NCI-H2081 treated with DMSO at 0.1 percent for 48 hours (cell line): Measurements from ENCODE around the gene INO80E.
"Not testable (repeated sequence)": the region's sequence is repeated elsewhere in the genome, so short reads cannot be mapped to it uniquely, and the experiment has no call there.

Source experiments
- DNase-seq: peaks from one replicate; lab custom pipeline; 2025; lab: John Stamatoyannopoulos, UW

The INO80E gene

DNA sequence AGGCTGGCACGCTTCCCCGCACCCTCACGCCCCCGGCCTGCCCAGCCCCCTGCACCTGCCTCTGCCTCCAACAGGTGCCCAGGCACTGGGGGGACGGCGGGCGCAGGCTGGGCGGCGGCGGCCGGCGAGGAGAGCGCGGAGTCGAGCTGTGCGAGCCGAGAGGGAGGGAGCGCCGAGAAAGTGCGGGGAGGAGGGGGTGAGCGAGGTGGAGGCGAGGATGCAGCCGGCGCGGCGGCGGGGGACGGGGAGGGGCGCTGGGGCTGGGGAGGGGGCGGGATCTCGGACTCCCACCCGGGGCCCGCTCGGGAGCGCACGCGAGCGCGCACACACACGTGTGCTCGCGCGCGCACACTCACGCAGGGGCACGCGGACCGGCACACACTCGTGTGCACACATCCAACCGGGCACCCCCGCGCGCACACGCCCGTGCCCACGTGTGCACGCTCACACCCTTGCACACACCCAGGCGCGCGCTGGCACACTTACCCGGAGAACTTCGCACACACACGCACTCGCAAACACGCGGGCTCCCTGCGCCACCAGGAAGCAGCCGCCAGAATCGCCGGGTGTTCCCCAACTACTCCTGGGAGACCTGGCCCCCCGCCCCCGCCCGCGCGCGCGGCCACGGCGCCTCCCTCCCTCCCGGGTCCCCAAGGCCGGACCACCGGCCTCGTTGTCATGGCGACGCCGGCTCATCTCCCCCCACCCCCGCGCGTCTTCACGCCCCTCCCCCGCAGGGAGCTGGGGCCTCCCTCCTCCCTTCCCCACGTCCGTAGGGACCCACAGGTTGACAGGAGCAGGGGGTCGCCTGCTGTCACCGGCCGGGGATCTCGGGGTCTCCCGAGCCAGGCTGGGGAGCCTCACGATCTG lies 15.0 kb downstream of the INO80E start, which contains the start of gene DOC2A:
DOC2A (minus strand) TSS at position 184 of the 870 bp plus-strand sequence. CDS start 805 bp downstream, outside the sequence.
- no peak for DNase-seq

DNA sequence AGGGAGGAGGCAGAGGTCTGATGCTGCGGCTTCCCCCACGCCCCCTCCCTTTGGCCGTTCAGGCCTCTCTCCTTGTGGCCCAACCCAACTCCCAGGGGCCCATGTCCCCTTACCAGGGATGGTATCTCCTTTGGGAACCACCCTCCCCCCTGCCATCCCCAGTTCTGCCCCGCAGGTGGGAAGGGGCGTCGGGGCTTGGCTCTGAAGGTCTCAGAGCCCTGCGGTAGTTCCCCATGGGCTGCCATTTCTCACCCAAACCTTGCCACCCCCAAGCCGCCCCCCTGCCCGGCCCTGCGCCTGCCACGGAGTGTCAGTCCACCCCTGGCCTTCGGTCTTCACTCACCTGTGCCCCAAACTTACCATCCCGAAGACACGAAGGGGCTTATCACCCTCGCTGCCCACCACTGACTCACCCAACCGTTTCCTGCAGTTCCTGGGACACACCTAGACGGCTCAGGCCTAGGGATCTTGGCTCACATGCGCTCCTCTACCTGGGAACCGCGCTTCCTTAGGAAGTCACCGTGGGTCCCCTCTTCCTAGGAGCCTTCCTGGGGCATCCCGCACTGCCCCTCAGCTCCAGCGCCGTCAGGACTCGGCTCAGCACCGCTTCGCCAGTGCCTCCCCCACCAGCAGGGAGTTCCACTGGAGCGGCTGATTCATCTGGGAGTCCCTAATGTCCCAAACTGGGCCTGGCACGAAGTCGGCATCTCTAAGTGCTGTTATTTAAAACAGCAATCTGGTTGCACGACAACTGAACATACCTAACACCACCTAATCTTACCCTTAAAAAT lies 15.9 kb downstream of the INO80E start:
- no peak for DNase-seq

DNA sequence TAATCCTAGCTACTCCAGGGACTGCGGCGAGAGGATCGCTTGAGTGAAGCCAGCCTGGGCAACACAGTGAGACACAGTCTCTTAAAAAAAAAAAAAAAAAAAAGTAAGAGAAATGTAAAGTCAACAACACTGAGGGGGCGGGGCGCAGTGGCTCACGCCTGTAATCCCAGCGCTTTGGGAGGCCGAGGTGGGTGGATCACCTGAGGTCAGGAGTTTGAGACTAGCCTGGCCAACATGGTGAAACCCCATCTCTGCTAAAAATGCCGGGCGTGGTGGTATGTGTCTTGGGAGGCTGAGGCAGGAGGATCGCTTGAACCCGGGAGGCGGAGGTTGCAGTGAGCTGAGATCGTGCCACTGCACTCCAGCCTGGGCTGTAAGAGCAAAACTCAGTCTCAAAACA lies 16.6 kb downstream of the INO80E start:
- DNase-seq = not testable (repeated sequence)

- DNase-seq = not testable (repeated sequence)
Measured at GRCh38 chr16:30015450-30015849, 19.4 kb downstream of the INO80E start.

DNA sequence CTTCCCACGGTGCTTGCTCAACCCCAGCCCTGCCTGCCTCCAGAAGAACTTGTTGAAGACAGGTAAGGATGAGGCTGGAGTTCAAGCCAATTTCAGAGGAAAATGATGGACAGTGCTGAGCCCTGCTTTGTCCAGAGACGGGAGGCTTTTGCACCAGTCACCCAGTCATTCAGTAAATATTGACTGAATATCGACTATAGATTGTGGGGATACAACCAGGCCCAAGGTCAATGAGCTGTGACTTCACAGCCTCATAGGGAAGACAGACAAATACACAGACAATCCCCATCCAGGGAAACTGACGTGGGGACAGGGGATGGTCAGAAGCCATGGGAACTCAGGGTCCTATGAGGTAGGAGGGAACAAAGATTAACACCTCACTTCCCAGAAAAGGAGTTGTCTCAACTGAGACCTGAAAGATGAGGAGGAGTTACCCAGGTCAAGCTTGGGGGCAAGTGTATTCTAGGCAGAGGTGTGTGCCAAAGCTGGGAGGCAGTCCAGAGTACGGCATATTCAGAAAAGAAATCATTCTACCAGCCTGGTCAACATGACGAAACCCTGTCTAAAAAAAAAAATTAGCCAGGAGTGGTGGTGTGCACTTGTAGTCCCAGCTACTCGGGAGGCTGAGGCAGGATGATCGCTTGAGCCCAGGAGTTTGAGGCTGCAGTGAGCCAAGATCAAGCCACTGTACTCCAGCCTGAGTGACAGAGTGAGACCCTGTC lies 20.7 kb downstream of the INO80E start:
- DNase-seq = no peak

- DNase-seq = no peak
Measured at GRCh38 chr16:30017277-30017656, 21.2 kb downstream of the INO80E start.

DNA sequence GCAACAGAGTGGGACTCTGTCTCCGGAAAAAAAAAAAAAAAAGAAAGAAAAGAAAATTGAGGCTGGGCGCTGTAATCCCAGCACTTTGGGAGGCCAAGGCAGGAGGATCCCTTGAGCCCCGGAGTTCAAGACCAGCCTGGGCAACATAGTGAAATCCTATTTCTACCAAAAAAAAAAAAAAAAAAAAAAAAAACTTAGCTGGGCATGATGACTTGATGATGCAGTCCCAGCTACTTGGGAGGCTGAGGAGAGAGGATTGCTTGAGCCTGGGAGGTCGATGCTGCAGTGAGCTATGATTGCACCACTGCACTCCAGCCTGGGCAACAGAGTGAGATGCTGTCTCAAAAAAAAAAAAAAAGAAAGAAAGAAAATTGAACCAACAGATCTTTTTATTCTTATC lies 21.9 kb downstream of the INO80E start:
- not testable (repeated sequence) for DNase-seq

GRCh38 chr16:30018731-30019158 lies 22.7 kb downstream of the INO80E start:
- no peak for DNase-seq

DNA sequence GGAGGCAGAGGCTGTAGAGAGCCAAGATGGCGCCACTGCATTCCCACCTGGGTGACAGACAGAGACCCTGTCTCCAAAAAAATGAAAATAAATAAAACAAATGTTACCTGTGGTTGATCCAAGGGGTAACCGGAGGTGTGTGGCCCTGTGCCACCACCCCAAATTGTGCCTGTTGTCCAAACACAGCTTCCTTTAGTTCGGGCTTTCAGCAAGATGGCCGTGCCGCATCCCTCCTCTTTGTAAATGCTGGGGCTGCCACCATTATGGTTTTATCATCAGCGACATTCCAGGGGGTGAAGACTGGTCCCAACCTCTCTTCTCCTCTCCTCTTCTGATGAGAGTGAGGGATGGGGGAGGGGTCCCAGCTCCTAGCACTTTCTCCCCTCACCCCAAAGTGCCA lies 26.8 kb downstream of the INO80E start, which contains the start of gene C16orf92:
C16orf92 (plus strand) TSS at position 312 of the 400 bp plus-strand sequence. CDS start 143 bp downstream, outside the sequence.
- DNase-seq = no peak

DNA sequence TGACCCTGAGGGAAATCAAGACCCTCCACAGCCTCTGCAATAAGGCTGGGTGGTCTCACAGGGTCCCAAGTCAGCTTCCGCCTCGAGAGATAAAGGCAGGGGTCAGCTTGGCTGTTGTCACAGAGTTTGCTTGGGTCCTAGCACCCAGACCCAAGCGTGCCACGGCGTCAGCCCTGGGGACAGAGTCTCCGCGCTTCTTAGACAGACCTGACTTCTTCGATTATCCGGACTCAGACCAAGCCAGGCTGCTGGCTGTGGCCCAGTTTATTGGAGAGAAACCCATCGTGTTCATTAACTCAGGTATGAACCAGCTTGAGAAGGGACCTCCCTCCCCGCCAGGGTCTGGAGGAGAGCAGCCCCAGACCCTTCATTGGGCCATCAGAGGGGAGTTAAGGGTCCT lies 27.5 kb downstream of the INO80E start:
- DNase-seq = no peak

DNA sequence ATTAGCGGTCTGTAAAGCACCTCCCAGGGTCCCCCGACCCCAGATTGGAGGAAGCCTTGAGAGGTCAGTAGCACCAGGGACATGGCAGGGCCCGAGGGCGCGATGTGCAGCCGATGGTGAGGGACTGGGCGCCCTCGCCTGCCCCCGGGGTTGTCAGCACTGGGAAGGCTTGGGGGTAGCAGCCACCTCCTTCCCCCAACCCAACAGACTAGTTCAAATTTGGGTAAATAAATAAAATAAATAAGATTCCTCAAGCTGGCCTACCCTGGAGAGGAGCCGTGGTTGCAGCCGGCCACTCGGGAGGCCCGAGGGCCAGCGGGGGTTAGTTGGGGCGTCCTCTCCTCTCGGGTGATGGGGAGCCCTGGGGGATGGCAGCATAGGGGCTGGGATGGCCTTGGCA lies 28.4 kb downstream of the INO80E start:
- no peak for DNase-seq

GRCh38 chr16:30025156-30025555 lies 29.1 kb downstream of the INO80E start:
- no peak for DNase-seq

- no peak for DNase-seq
Measured at GRCh38 chr16:30025574-30025973, 29.5 kb downstream of the INO80E start.

DNA sequence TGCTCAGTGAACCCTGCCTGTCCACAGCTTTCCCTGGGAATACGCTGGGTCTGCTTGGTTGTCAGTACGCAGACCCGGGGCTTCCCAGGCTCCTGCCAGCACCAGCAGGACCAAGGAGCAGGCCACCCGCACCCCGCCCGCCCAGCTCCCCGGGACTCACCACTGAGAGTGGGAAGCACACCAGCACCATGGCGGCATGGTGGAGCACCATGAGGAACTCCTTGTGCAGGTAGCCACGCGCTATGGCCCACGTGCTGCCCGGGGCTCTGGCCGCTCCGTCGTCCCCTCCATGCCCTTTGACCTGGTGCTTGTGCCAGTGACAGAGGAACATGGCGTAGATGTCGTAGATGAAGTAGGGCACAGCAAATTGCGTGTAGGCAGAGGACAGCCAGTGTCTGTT lies 30.4 kb downstream of the INO80E start:
- no peak for DNase-seq

DNA sequence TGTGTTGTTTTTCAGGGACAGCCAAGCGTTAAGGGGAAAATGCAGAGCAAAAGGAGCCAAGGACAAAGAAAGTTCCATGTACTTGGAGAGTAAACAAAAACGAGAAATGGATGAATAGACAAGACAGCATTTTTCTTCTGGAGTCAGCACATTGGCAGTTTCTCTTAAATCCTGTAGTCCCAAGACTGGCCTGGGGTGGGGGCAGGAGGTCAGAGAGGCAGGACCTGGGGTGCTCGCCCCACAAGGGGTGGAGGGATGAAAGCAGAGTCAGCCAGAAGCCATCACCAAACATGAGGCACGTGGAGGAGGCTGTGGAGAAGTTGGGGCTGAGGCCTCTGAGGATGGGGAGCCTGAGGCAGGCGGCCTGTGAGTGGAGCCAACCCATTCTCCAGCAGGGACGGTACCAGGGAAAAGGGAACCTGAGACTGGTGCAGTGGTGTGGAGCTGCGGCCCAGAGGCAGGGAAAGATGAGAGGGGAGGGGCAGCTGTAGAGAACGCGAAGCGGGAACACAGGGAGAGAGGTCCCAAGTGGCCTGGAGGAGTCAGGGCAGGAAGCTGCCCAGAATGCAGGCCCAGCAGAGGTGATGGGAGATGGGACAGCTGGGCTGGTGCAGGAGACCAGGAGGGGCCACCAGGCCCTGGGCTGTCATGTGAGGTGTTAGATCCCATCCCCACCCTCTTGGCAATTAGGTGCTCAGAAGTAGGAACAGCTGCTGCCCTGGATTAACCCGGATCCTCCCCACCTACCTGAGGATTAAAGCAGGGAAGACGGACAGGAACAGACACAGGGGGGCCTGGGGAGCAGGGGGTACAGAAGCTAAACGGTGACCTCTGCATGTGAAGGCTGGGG lies 31.8 kb downstream of the INO80E start:
- no peak for DNase-seq

GRCh38 chr16:30028438-30029076 lies 32.5 kb downstream of the INO80E start:
- no peak for DNase-seq

- DNase-seq = no peak
Measured at GRCh38 chr16:30030011-30030685, 34.1 kb downstream of the INO80E start.

DNA sequence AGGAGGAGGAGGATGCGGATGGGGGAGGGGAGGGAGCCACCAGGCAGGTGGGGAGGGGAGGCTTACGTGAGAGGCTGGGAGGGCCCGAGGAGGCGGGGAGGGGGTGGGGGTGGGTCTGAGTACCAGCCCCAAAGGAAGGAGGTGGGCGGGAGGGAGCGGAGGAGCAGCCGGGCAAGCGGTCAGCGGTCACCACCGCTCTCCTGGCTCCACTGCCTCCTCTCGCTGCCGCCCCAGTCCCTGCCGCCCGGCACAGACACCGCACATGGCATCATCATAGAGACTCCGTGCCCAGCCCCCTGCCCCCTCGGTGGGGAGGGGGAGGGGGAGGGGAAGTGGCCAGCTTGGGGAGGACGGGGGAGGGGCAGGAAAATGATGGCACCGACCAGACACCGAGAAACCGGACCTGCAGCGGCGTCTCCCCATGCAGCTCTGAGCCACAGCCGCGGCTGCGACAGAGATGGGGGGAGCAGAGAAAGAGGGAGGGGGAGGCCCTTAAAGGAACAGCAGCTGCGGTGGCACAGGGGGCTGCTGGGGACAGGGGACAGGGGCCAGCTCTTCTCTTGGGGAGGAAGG lies 34.9 kb downstream of the INO80E start, which contains the start of gene TLCD3B:
TLCD3B (minus strand) TSS at position 431 of the 573 bp plus-strand sequence. CDS start 744 bp downstream, outside the sequence.
- DNase-seq = no peak

- no peak for DNase-seq
Measured at GRCh38 chr16:30031477-30031918, 35.5 kb downstream of the INO80E start.
